OCI-LY3 (cell line): ENCODE results near the gene ASIC4.

ENCODE experiments used
- H2AFZ ChIP-seq: fragments of 200-600, 300-600 bp; shearing (Covaris generic); 2 replicates; pipeline ENCODE4 v1.6.0; 2014; ENCODE audit warnings: antibody characterized with exemption, low read depth, low read length
- H3K27ac ChIP-seq: fragments of 200-600, 300-600 bp; sonication (generic); 2 replicates; pipeline ENCODE4 v1.5.1; 2014; ENCODE audit warnings: mild to moderate bottlenecking, low read length, moderate library complexity, mixed read lengths
- H3K27me3 ChIP-seq: fragments of 200-600, 300-600 bp; sonication (generic); 2 replicates; pipeline ENCODE4 v1.6.1; 2014; ENCODE audit warnings: low read depth, low read length, mixed read lengths
- H3K36me3 ChIP-seq: fragments of 200-600, 300-600 bp; sonication (generic); replicated peaks from 2 replicates; pipeline ENCODE3; 2014; ENCODE audit warnings: low read depth, low read length, mixed read lengths
- H3K4me1 ChIP-seq: fragments of 300-600, 200-600 bp; sonication (generic); 2 replicates; pipeline ENCODE4 v1.6.1; 2014; ENCODE audit warnings: low read length, mixed read lengths
- H3K4me2 ChIP-seq: fragments of 200-600, 300-600 bp; sonication (generic); 2 replicates; pipeline ENCODE4 v1.6.1; 2014; ENCODE audit warnings: low read length, mixed read lengths
- H3K4me3 ChIP-seq: fragments of 300-600, 200-600 bp; sonication (generic); 2 replicates; pipeline ENCODE4 v1.5.1; 2014; ENCODE audit warnings: antibody characterized with exemption, mild to moderate bottlenecking, low read length, moderate library complexity
- H3K79me2 ChIP-seq: fragments of 300-600, 200-600 bp; shearing (Covaris generic); 2 replicates; pipeline ENCODE4 v1.6.1; 2014; ENCODE audit warnings: mild to moderate bottlenecking, low read length, mixed read lengths
- H3K9ac ChIP-seq: fragments of 300-600, 200-600 bp; shearing (Covaris generic); 2 replicates; pipeline ENCODE4 v1.6.0; 2014; ENCODE audit warnings: mild to moderate bottlenecking, low read length, moderate library complexity
- H3K9me3 ChIP-seq: fragments of 200-600, 300-600 bp; shearing (Covaris generic); 2 replicates; pipeline ENCODE4 v1.6.1; 2014; ENCODE audit warnings: low read length, mixed read lengths; ENCODE audit not compliant: insufficient read depth
- H4K20me1 ChIP-seq: fragments of 200-600, 300-600 bp; sonication (generic); 2 replicates; pipeline ENCODE4 v1.6.1; 2016; ENCODE audit warnings: low read length, mixed read lengths; ENCODE audit not compliant: insufficient read depth
- CTCF ChIP-seq: fragments of 200-600, 300-600 bp; sonication (generic); IDR thresholded peaks from 2 replicates; pipeline ENCODE4 v1.5.1; 2014; ENCODE audit warnings: antibody characterized with exemption, low read length, low read depth
- EZH2phosphoT487 ChIP-seq: fragments of 200-600 bp; shearing (Covaris generic); IDR thresholded peaks from 2 replicates; pipeline ENCODE4 v1.6.1; 2018; ENCODE audit warnings: antibody characterized with exemption, mixed run types, low read depth

Gene ASIC4

GRCh38 chr2:219575566-219576504 is 61.6 kb downstream of the ASIC4 start:
- Histone ChIP-seq H3K4me2 (no peak overlapping the region), H2AFZ (no peak overlapping the region), H3K79me2 (no peaks in the 10 kb centered on the region), H3K4me1 (no peaks in the 10 kb centered on the region), H3K4me3 (no peak overlapping the region), H3K9ac (no peak overlapping the region), H4K20me1 (no peaks in the 10 kb centered on the region), H3K9me3 (no peaks in the 10 kb centered on the region), H3K27me3 (no peaks in the 10 kb centered on the region), H3K36me3 (no peaks in the 10 kb centered on the region), H3K27ac (no peak overlapping the region)
- TF ChIP-seq EZH2phosphoT487, result no peak
- no peak for TF ChIP-seq CTCF

- no peak overlapping the region for H2AFZ ChIP-seq
- no peaks in the 10 kb centered on the region for H3K9me3 ChIP-seq
- no peak overlapping the region for H3K4me2 ChIP-seq
- no peaks in the 10 kb centered on the region for H3K4me1 ChIP-seq
- H3K27ac ChIP-seq, result no peak overlapping the region
- no peaks in the 10 kb centered on the region for H3K79me2 ChIP-seq
- no peaks in the 10 kb centered on the region for H3K27me3 ChIP-seq
- H3K4me3 ChIP-seq, result no peak overlapping the region
- no peaks in the 10 kb centered on the region for H4K20me1 ChIP-seq
- no peaks in the 10 kb centered on the region for H3K36me3 ChIP-seq
- TF ChIP-seq EZH2phosphoT487, result no peak
- H3K9ac ChIP-seq, result no peak overlapping the region
Observed at GRCh38 chr2:219576505-219577388, 62.5 kb downstream of the ASIC4 start.

GRCh38 chr2:219578811-219579613 is 64.7 kb downstream of the ASIC4 start:
- no peak overlapping the region for H3K27ac ChIP-seq
- H3K4me1 ChIP-seq, result no peaks in the 10 kb centered on the region
- TF ChIP-seq CTCF, result no peak
- no peak overlapping the region for H3K9ac ChIP-seq
- H3K27me3 ChIP-seq, result no peaks in the 10 kb centered on the region
- no peaks in the 10 kb centered on the region for H3K79me2 ChIP-seq
- no peak overlapping the region for H3K4me3 ChIP-seq
- H2AFZ ChIP-seq, result no peak overlapping the region
- H4K20me1 ChIP-seq, result no peaks in the 10 kb centered on the region
- H3K9me3 ChIP-seq, result no peaks in the 10 kb centered on the region
- no peaks in the 10 kb centered on the region for H3K36me3 ChIP-seq
- no peak overlapping the region for H3K4me2 ChIP-seq

- Histone ChIP-seq H3K9ac (no peak overlapping the region), H3K27me3 (no peaks in the 10 kb centered on the region)
Observed at GRCh38 chr2:219581346-219581745, 67.1 kb downstream of the ASIC4 start.

More at GRCh38 chr2:219581346-219581745, 67.1 kb downstream of the ASIC4 start:
- no peaks in the 10 kb centered on the region for H3K9me3 ChIP-seq
- no peaks in the 10 kb centered on the region for H3K36me3 ChIP-seq
- H2AFZ ChIP-seq, result no peak overlapping the region
- TF ChIP-seq EZH2phosphoT487, result no peak
- no peak for TF ChIP-seq CTCF
- H3K79me2 ChIP-seq, result no peaks in the 10 kb centered on the region
- no peaks in the 10 kb centered on the region for H4K20me1 ChIP-seq
- no peaks in the 10 kb centered on the region for H3K4me1 ChIP-seq
- no peak overlapping the region for H3K4me3 ChIP-seq
- H3K4me2 ChIP-seq, result no peak overlapping the region
- no peak overlapping the region for H3K27ac ChIP-seq
